Esophagus squamous epithelium (tissue), 5 donors: Measurements from ENCODE around the gene BANP. TPM values are rescaled to one million over a fixed set of nuclear protein-coding genes. Genes with fewer than 3 reads are reported as not detected.

ENCODE experiments used
- DNase-seq: peaks from one replicate; lab custom pipeline; 2025; lab: John Stamatoyannopoulos, UW
- H3K27ac ChIP-seq, 4 donors: fragments of 200-600 bp; sonication (generic); one replicate each; pipeline ENCODE4 v1.5.1; 2016 to 2019; ENCODE audit warnings: mild to moderate bottlenecking in 1 of 4
- H3K27me3 ChIP-seq, 4 donors: fragments of 200-600 bp; sonication (generic); 1 replicate in 3 of 4; 2 replicates in 1 of 4; pipeline versions ENCODE4 v1.5.1 to v1.6.0; 2017 to 2021; ENCODE audit warnings: antibody characterized with exemption in 1 of 4
- H3K36me3 ChIP-seq, 3 donors: fragments of 200-600 bp; sonication (generic); one replicate each; pipeline ENCODE4 v1.5.1; 2016 to 2019
- H3K4me1 ChIP-seq, 3 donors: fragments of 200-600 bp; sonication (generic); one replicate each; pipeline ENCODE4 v1.5.1; 2017 to 2019
- H3K4me3 ChIP-seq, 4 donors: fragments of 200-600 bp; sonication (generic); 1 replicate in 3 of 4; 2 replicates in 1 of 4; pipeline ENCODE4 v1.5.1; 2016 to 2019; ENCODE audit warnings: mild to moderate bottlenecking in 2 of 4, moderate library complexity in 1 of 4
- H3K9me3 ChIP-seq, 3 donors: fragments of 200-600 bp; sonication (generic); one replicate each; pipeline ENCODE4 v1.5.1; 2016 to 2019
- POLR2A ChIP-seq, 4 donors: fragments of 450-650 bp; IDR thresholded peaks; one replicate each; pipeline ENCODE4 v1.6.1; 2017; ENCODE audit warnings: antibody characterized with exemption in 4 of 4, mild to moderate bottlenecking in 4 of 4, moderate library complexity in 3 of 4
- WGBS, 2 donors: methylation state at CpG; one replicate each; pipeline ENCODE4 v1.1.5; 2018; 5-methylcytosine and 5-hydroxymethylcytosine counted together
- intact Hi-C: fragments of 100-400 bp; cut with DNase I; formaldehyde crosslinking; loops from one replicate; pipeline ENCODE4 v1.15.0; 2022
- total RNA-seq, 4 donors: library from RNA; depleted of rRNA; stranded (reverse); fragments of >200 nt; gene quantifications; one replicate each; pipeline ENCODE4 v1.1.0, GENCODE V29; 2016
- TF ChIP-seq, protein P1 (sequence below), 6 experiments: fragments of 450-650 bp in 4 of 6; fragments of 200-600 bp in 2 of 6; sonication (generic) in 2 of 6; IDR thresholded peaks; one replicate each; pipeline ENCODE4 v1.5.1; 2016 to 2019; ENCODE audit warnings: antibody characterized with exemption in 6 of 6, mild to moderate bottlenecking in 4 of 6, moderate library complexity in 4 of 6
- donor health status: DM: yes; HTN: yes; CAD: no.

Gene BANP
- total RNA-seq, 4 donors from 2014 or later: 13.8 to 19.9 (median 14.1) TPM

GRCh38 chr16:87961623-87962022 is 10.4 kb downstream of the BANP start:
- DNase-seq: no peak
- intact Hi-C loops: no loop called here
- peaks cover 0 to 20% (median 0%) of the 10 kb centered on the region in 3 donors for H3K36me3 ChIP-seq
- peaks cover 13 to 62% (median 17%) of the 10 kb centered on the region in 3 donors for H3K4me1 ChIP-seq
- no peak for TF ChIP-seq POLR2A (IDR thresholded peaks at IDR 0.05)
- TF ChIP-seq, protein P1, sequence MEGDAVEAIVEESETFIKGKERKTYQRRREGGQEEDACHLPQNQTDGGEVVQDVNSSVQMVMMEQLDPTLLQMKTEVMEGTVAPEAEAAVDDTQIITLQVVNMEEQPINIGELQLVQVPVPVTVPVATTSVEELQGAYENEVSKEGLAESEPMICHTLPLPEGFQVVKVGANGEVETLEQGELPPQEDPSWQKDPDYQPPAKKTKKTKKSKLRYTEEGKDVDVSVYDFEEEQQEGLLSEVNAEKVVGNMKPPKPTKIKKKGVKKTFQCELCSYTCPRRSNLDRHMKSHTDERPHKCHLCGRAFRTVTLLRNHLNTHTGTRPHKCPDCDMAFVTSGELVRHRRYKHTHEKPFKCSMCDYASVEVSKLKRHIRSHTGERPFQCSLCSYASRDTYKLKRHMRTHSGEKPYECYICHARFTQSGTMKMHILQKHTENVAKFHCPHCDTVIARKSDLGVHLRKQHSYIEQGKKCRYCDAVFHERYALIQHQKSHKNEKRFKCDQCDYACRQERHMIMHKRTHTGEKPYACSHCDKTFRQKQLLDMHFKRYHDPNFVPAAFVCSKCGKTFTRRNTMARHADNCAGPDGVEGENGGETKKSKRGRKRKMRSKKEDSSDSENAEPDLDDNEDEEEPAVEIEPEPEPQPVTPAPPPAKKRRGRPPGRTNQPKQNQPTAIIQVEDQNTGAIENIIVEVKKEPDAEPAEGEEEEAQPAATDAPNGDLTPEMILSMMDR (IDR thresholded peaks at IDR 0.05): no peak
- WGBS, 2 donors: 87 to 100% methylated on average over 2 to 4 of the region's 4 CpGs
- no peak overlapping the region for H3K27ac ChIP-seq
- H3K9me3 ChIP-seq: no peaks in the 10 kb centered on the region
- no peaks in the 10 kb centered on the region for H3K27me3 ChIP-seq
- no peak overlapping the region for H3K4me3 ChIP-seq

- no peak for DNase-seq
- Histone ChIP-seq H3K4me1 (peaks cover 15 to 69% (median 21%) of the 10 kb centered on the region in 3 donors), H3K4me3 (no peak overlapping the region), H3K36me3 (peaks cover 0 to 8% (median 0%) of the 10 kb centered on the region in 3 donors), H3K9me3 (no peaks in the 10 kb centered on the region), H3K27ac (peak overlapping the region in 3 of 4 donors; percentile 42 to 66 (median 57)), H3K27me3 (no peaks in the 10 kb centered on the region)
- TF ChIP-seq POLR2A (IDR thresholded peaks at IDR 0.05): no peak
- TF ChIP-seq, protein P1 (IDR thresholded peaks at IDR 0.05): no peak
- intact Hi-C loops: no loop called here
- WGBS, 2 donors: 51 to 55% methylated on average over 5 to 9 of the region's 9 CpGs
These were observed 12.2 kb downstream of the BANP start for GRCh38 chr16:87963400-87963799.

DNA sequence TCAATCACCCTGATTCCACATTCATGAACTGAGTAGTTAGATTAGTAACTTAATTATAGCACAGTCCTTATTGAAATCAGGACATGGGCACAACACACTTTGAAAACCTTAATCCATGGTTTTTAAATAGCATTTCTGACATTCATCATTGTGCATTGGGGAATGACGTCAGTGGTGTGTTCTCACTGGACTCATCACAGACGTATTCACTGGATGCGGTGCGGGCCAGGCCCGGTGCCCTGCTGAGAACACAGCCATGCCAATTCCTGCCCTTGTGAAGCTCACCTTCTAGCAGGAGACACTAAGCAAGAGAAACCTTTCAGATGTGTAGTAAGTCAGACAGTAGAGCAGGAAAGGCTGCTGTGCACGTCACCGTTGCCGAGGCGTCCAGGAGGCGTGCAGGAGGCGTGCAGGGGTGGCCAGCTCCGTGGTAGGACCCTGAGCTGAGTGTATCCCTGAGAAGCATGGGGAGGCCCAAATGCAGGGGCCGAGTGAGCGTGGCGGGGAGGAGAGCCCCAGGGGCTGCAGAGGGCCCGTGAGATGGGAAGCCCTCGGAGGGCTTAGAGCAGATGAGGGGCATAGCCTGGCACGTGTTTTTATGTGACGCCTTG is 12.9 kb downstream of the BANP start:
- Histone ChIP-seq H3K27me3 (no peaks in the 10 kb centered on the region), H3K27ac (peak overlapping the region in 3 of 4 donors; percentile 27 to 66 (median 57)), H3K4me1 (peaks cover 15 to 61% (median 21%) of the 10 kb centered on the region in 3 donors), H3K4me3 (no peak overlapping the region), H3K36me3 (peaks cover 0 to 8% (median 0%) of the 10 kb centered on the region in 3 donors), H3K9me3 (no peaks in the 10 kb centered on the region)
- WGBS, 2 donors: 80 to 89% methylated on average over 10 to 13 of the region's 19 CpGs
- DNase-seq: no peak
- TF ChIP-seq, protein P1 (IDR thresholded peaks at IDR 0.05): no peak
- no peak for TF ChIP-seq POLR2A (IDR thresholded peaks at IDR 0.05)
- intact Hi-C loops: no loop called here

- intact Hi-C loops: no loop called here
- peaks cover 0 to 8% (median 0%) of the 10 kb centered on the region in 3 donors for H3K36me3 ChIP-seq
- 77 to 88% methylated on average over 3 to 11 of the region's 11 CpGs for WGBS, 2 donors
- peaks cover 15 to 55% (median 21%) of the 10 kb centered on the region in 3 donors for H3K4me1 ChIP-seq
- DNase-seq: no peak
- TF ChIP-seq, protein P1 (IDR thresholded peaks at IDR 0.05): no peak
- no peak for TF ChIP-seq POLR2A (IDR thresholded peaks at IDR 0.05)
- no peaks in the 10 kb centered on the region for H3K9me3 ChIP-seq
- no peaks in the 10 kb centered on the region for H3K27me3 ChIP-seq
- peak overlapping the region; percentile 34 to 81 (median 75) for H3K27ac ChIP-seq
- no peak overlapping the region for H3K4me3 ChIP-seq
These were observed 14.2 kb downstream of the BANP start for GRCh38 chr16:87965417-87965816.

DNA sequence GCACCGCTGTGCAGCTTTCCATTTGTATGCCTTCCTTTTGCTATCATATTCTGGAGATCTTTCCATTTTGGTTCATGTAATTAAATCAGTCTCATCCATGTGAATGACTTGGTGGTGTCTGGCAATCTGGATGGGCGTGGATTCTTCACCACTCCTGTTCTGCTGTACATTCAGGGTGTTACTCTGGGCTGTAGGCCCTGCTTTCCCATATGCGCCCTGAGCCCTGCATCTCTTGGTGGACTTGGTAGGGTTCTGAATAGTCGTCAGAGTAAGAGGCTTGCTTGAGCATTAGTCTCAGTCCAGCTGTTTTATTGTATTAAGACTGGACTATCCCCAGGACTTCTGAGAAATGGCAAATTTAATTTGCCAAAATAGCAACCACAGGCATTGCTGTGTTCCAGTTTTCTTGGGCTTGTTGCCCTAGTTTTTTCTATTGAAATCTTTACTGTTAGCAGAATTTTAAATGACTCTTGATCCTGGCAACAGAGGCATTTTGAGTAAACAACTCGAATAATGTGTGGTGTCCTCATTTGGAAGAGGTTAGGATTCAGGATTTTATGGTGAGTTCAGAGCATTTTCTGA is 14.9 kb downstream of the BANP start:
- 49 to 72% methylated on average over 5 of the region's 5 CpGs for WGBS, 2 donors
- no peak for DNase-seq
- H3K27me3 ChIP-seq: no peaks in the 10 kb centered on the region
- peak overlapping the region in 1 of 4 donors; percentile 54 for H3K4me3 ChIP-seq
- no peak for TF ChIP-seq POLR2A (IDR thresholded peaks at IDR 0.05)
- TF ChIP-seq, protein P1 (IDR thresholded peaks at IDR 0.05): no peak
- peaks cover 0 to 2% (median 0%) of the 10 kb centered on the region in 3 donors for H3K9me3 ChIP-seq
- intact Hi-C loops: no loop called here
- peak overlapping the region; percentile 78 to 82 (median 81) for H3K27ac ChIP-seq
- peaks cover 15 to 55% (median 21%) of the 10 kb centered on the region in 3 donors for H3K4me1 ChIP-seq
- peaks cover 0 to 13% (median 0%) of the 10 kb centered on the region in 3 donors for H3K36me3 ChIP-seq
